Keratinocyte (primary cell): ENCODE results near the gene R3HDM4.

Experiments
- CTCF ChIP-seq, 3 experiments: IDR thresholded peaks in 1 of 3; conservative IDR thresholded peaks in 1 of 3; optimal IDR thresholded peaks in 1 of 3; 2 replicates in 2 of 3; 3 replicates in 1 of 3; pipeline versions ENCODE3 to v1.5.1; 2011; ENCODE audit warnings: low read length in 3 of 3, mild to moderate bottlenecking in 3 of 3, moderate library complexity in 2 of 3, control low read depth in 1 of 3, inconsistent platforms in 1 of 3; ENCODE audit not compliant: insufficient read depth in 2 of 3; ENCODE audit errors: extremely low read depth in 1 of 3
- EZH2 ChIP-seq: IDR thresholded peaks from one replicate; pipeline ENCODE4 v1.6.1; 2012; ENCODE audit warnings: inconsistent platforms, mild to moderate bottlenecking, low read length, moderate library complexity

GRCh38 chr19:918481-919198, 5.6 kb upstream of the R3HDM4 start:
- TF ChIP-seq CTCF (optimal IDR thresholded peaks at IDR 0.05 in 1 of 3, IDR thresholded peaks at IDR 0.05 in 1 of 3, conservative IDR thresholded peaks at IDR 0.05 in 1 of 3; ENCODE audit: extremely low read depth in 1 of 3, insufficient read depth in 2 of 3, low read length in 3 of 3) (no peak), EZH2 (no peak)
